ENCODE measurements around the gene SERTAD2. TPM values are rescaled to one million over a fixed set of nuclear protein-coding genes. Genes with fewer than 3 reads are reported as not detected.
A peak's percentile ranks its signal among the peaks of the same experiment; 100 is the strongest.

SERTAD2 gene
- total RNA-seq, 4 donors from 2014 or later = 19.5 to 54.0 (median 20.8) TPM

GRCh38 chr2:64652231-64653108 lies 1.2 kb downstream of the SERTAD2 start:
- intact Hi-C loops (cut with DNase I) = loop anchor here (5.0 kb wide), 2 partner anchors 100 to 210 kb away; no protein-coding TSS in a partner anchor
- Histone ChIP-seq H3K27me3 (no peaks in the 10 kb centered on the region), H3K36me3 (no peaks in the 10 kb centered on the region), H3K4me3 (peak overlapping the region; percentile 90 to 98 (median 97)), H3K4me1 (peaks cover 15 to 69% (median 39%) of the 10 kb centered on the region in 3 donors), H3K9me3 (no peaks in the 10 kb centered on the region), H3K27ac (peak overlapping the region; percentile 100)
- TF ChIP-seq POLR2A (IDR thresholded peaks at IDR 0.05) (peak in 1 of 4 donors; percentile 20), CTCF (IDR thresholded peaks at IDR 0.05) (no peak)
- DNase-seq = no peak
- WGBS, 2 donors = 6 to 7% methylated on average over 19 of the region's 19 CpGs

GRCh38 chr2:64651590-64651989 lies 2.1 kb downstream of the SERTAD2 start:
- no peaks in the 10 kb centered on the region for H3K36me3 ChIP-seq
- no peak for DNase-seq
- intact Hi-C loops (cut with DNase I) = loop anchor here (5.0 kb wide), 2 partner anchors 101 to 211 kb away; no protein-coding TSS in a partner anchor

GRCh38 chr2:64650722-64651338 lies 2.9 kb downstream of the SERTAD2 start:
- 44 to 69% methylated on average over 5 of the region's 5 CpGs for WGBS, 2 donors
- Histone ChIP-seq H3K27ac (peak overlapping the region in 3 of 4 donors; percentile 72 to 100 (median 100)), H3K4me1 (peaks cover 17 to 84% (median 44%) of the 10 kb centered on the region in 3 donors), H3K9me3 (no peaks in the 10 kb centered on the region), H3K36me3 (no peaks in the 10 kb centered on the region), H3K4me3 (peak overlapping the region in 2 of 4 donors; percentile 16 to 96), H3K27me3 (no peaks in the 10 kb centered on the region)
- no peak for DNase-seq
- intact Hi-C loops (cut with DNase I) = loop anchor here (5.0 kb wide), 2 partner anchors 101 to 211 kb away; no protein-coding TSS in a partner anchor
- no peak for TF ChIP-seq CTCF (IDR thresholded peaks at IDR 0.05)
- no peak for TF ChIP-seq POLR2A (IDR thresholded peaks at IDR 0.05)

More at GRCh38 chr2:64651590-64651989, 2.1 kb downstream of the SERTAD2 start:
- Histone ChIP-seq H3K9me3 (no peaks in the 10 kb centered on the region), H3K27ac (peak overlapping the region; percentile 20 to 100 (median 100)), H3K4me1 (peaks cover 15 to 78% (median 40%) of the 10 kb centered on the region in 3 donors), H3K4me3 (peak overlapping the region in 3 of 4 donors; percentile 90 to 98 (median 96)), H3K27me3 (no peaks in the 10 kb centered on the region)
- WGBS, 2 donors = 19 to 22% methylated on average over 4 of the region's 4 CpGs
- TF ChIP-seq CTCF (IDR thresholded peaks at IDR 0.05) (peak in 1 of 6 experiments; percentile 11), POLR2A (IDR thresholded peaks at IDR 0.05) (no peak)

- no peaks in the 10 kb centered on the region for H3K36me3 ChIP-seq
- intact Hi-C loops (cut with DNase I) = loop anchor here (5.0 kb wide), 2 partner anchors 102 to 212 kb away; no protein-coding TSS in a partner anchor
- peak overlapping the region in 2 of 4 donors; percentile 16 to 22 for H3K4me3 ChIP-seq
- no peak for DNase-seq
- no peak for TF ChIP-seq CTCF (IDR thresholded peaks at IDR 0.05)
- TF ChIP-seq POLR2A (IDR thresholded peaks at IDR 0.05) = no peak
- H3K4me1 ChIP-seq = peaks cover 19 to 84% (median 45%) of the 10 kb centered on the region in 3 donors
- 61 to 83% methylated on average over 4 to 5 of the region's 5 CpGs for WGBS, 2 donors
- H3K27me3 ChIP-seq = no peaks in the 10 kb centered on the region
- peak overlapping the region in 3 of 4 donors; percentile 72 to 100 (median 100) for H3K27ac ChIP-seq
- no peaks in the 10 kb centered on the region for H3K9me3 ChIP-seq
These were observed 3.4 kb downstream of the SERTAD2 start for GRCh38 chr2:64650296-64650695.
